ENCODE data around the gene NEK6.

NEK6 gene

GRCh38 chr9:124359855-124360678 is 102.3 kb downstream of the NEK6 start:
- Histone ChIP-seq H3K4me1 (ENCODE audit: low read length) (no peaks in the 10 kb centered on the region), H3K4me2 (ENCODE audit: low read length) (no peak overlapping the region), H3K36me3 (replicated peaks; ENCODE audit: low read depth, low read length) (peaks cover 48% of the 10 kb centered on the region), H3K27me3 (ENCODE audit: low read depth, low read length) (no peaks in the 10 kb centered on the region), H4K20me1 (ENCODE audit: insufficient read depth, low read length) (peaks cover 82% of the 10 kb centered on the region), H3K9me3 (ENCODE audit: insufficient read depth, low read length) (no peaks in the 10 kb centered on the region), H3K4me3 (ENCODE audit: low read length) (no peak overlapping the region), H3K79me2 (ENCODE audit: low read length) (peaks cover 96% of the 10 kb centered on the region), H3K27ac (ENCODE audit: low read length) (no peak overlapping the region), H2AFZ (ENCODE audit: low read depth, low read length) (no peak overlapping the region), H3K9ac (ENCODE audit: low read length) (no peak overlapping the region)
- no peak for TF ChIP-seq CTCF (IDR thresholded peaks at IDR 0.05; ENCODE audit: low read depth, low read length)
- no peak for TF ChIP-seq EZH2phosphoT487 (IDR thresholded peaks at IDR 0.05; ENCODE audit: low read depth)

DNA sequence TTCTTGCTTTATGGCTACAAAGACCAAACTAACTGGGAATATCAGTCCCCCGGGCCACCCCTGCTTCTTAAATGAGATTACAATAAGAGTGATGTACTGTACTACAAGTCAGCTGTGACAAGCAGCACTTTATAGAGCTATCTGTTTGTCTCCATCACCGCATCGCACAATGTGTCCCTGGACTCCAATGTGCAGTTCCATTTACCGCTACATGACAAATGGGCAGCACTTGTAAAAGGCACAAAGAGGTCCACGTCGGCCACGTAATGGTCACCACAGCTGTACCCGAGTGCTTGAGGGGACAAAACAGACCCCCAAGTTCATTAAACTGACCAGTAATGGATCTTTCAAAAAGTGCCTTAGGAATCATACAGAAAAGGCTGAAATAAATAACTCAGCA is 103.4 kb downstream of the NEK6 start:
- Histone ChIP-seq H3K4me1 (ENCODE audit: low read length) (no peaks in the 10 kb centered on the region), H3K4me3 (ENCODE audit: low read length) (no peak overlapping the region), H3K9ac (ENCODE audit: low read length) (no peak overlapping the region), H3K36me3 (replicated peaks; ENCODE audit: low read depth, low read length) (peaks cover 40% of the 10 kb centered on the region), H3K27me3 (ENCODE audit: low read depth, low read length) (no peaks in the 10 kb centered on the region), H3K4me2 (ENCODE audit: low read length) (no peak overlapping the region), H3K79me2 (ENCODE audit: low read length) (peaks cover 93% of the 10 kb centered on the region), H2AFZ (ENCODE audit: low read depth, low read length) (no peak overlapping the region), H3K27ac (ENCODE audit: low read length) (no peak overlapping the region), H4K20me1 (ENCODE audit: insufficient read depth, low read length) (peaks cover 76% of the 10 kb centered on the region), H3K9me3 (ENCODE audit: insufficient read depth, low read length) (no peaks in the 10 kb centered on the region)
- TF ChIP-seq EZH2phosphoT487 (IDR thresholded peaks at IDR 0.05; ENCODE audit: low read depth) (no peak), CTCF (IDR thresholded peaks at IDR 0.05; ENCODE audit: low read depth, low read length) (no peak)

DNA sequence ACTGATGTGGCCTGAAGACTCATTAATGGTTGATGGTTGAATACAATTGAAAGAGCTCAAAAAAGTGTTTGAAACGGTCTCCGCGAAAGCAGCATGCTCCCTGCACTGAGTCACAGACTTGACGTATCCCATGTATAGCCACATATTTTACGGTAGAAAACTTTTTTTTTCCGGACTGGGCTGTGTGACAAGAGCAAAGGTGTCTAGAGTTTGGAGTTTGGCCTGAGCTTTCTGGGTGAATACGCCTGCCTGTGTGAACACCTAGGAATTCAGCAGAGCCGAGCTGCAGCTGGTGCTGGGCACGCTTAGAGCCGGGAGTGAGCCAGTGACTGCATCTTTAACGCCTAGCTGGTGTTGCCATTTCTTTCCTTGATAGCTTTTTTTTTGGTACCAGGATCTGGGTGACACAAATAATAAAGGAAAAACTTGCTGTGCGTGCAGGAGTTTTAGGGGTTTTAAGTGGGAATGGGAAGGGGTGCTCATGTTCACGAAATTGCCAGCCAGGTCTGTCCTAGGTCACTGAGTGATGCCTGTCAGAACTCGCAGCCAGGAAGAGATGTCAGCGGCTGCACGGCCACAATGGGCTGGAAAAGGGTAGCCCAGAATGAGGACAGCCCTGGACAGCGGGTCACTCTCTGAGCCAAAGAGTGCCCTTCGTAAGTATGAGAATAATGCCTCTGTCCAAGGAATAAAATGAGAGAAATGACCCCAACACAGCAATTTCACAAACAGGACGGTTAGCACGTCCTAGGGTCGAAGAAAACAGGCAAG is 105.8 kb downstream of the NEK6 start:
- Histone ChIP-seq H3K4me1 (ENCODE audit: low read length) (no peaks in the 10 kb centered on the region), H3K36me3 (replicated peaks; ENCODE audit: low read depth, low read length) (peaks cover 17% of the 10 kb centered on the region), H2AFZ (ENCODE audit: low read depth, low read length) (no peak overlapping the region), H3K9me3 (ENCODE audit: insufficient read depth, low read length) (no peaks in the 10 kb centered on the region), H3K27ac (ENCODE audit: low read length) (no peak overlapping the region), H3K27me3 (ENCODE audit: low read depth, low read length) (no peaks in the 10 kb centered on the region), H4K20me1 (ENCODE audit: insufficient read depth, low read length) (peaks cover 56% of the 10 kb centered on the region), H3K4me3 (ENCODE audit: low read length) (no peak overlapping the region), H3K9ac (ENCODE audit: low read length) (no peak overlapping the region), H3K79me2 (ENCODE audit: low read length) (peaks cover 89% of the 10 kb centered on the region), H3K4me2 (ENCODE audit: low read length) (no peak overlapping the region)
- TF ChIP-seq EZH2phosphoT487 (IDR thresholded peaks at IDR 0.05; ENCODE audit: low read depth) (no peak), CTCF (IDR thresholded peaks at IDR 0.05; ENCODE audit: low read depth, low read length) (no peak)

DNA sequence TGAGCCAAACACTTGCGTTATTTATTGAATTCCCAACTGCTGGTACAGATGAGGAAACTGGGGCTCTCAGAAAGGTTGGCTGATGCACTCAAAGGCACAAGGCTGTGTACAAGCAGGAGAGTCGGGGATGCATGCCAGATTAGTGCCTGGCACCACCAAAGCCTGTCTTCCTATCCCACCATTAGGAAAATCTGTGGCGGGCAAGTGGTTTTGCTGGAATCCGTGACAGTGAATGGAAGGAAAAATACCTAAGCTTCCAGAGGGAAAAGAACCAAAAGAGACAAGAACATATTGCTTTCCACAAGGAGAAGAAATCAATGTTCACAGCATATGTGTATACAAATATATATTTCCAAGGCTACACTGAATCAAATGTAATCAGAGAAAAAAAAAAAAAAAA is 106.4 kb downstream of the NEK6 start:
- no peaks in the 10 kb centered on the region for H3K4me1 ChIP-seq (ENCODE audit: low read length)
- no peak overlapping the region for H3K4me2 ChIP-seq (ENCODE audit: low read length)
- H3K27me3 ChIP-seq (ENCODE audit: low read depth, low read length), result no peaks in the 10 kb centered on the region
- peaks cover 89% of the 10 kb centered on the region for H3K79me2 ChIP-seq (ENCODE audit: low read length)
- no peak overlapping the region for H3K4me3 ChIP-seq (ENCODE audit: low read length)
- H2AFZ ChIP-seq (ENCODE audit: low read depth, low read length), result no peak overlapping the region
- peaks cover 53% of the 10 kb centered on the region for H4K20me1 ChIP-seq (ENCODE audit: insufficient read depth, low read length)
- peaks cover 13% of the 10 kb centered on the region for H3K36me3 ChIP-seq (replicated peaks; ENCODE audit: low read depth, low read length)
- no peak for TF ChIP-seq CTCF (IDR thresholded peaks at IDR 0.05; ENCODE audit: low read depth, low read length)
- no peak overlapping the region for H3K9ac ChIP-seq (ENCODE audit: low read length)
- H3K27ac ChIP-seq (ENCODE audit: low read length), result no peak overlapping the region
- H3K9me3 ChIP-seq (ENCODE audit: insufficient read depth, low read length), result no peaks in the 10 kb centered on the region
